Measurements from ENCODE around the gene TRAPPC10.
"Not testable (repeated sequence)": the region's sequence is repeated elsewhere in the genome, so short reads cannot be mapped to it uniquely, and the experiment has no call there.

The TRAPPC10 gene

GRCh38 chr21:44140552-44140932 is 128.4 kb downstream of the TRAPPC10 start:
- not testable (repeated sequence) for H3K4me1 ChIP-seq (ENCODE audit: control insufficient read depth in 2 of 2, insufficient read depth in 2 of 2, low read length in 2 of 2); H3K9ac ChIP-seq (ENCODE audit: low read depth in 1 of 2, low read length in 2 of 2); H3K9me3 ChIP-seq (ENCODE audit: control insufficient read depth in 2 of 2, low read length in 2 of 2); H3K36me3 ChIP-seq (ENCODE audit: control insufficient read depth in 2 of 2, insufficient read depth in 2 of 2, low read length in 2 of 2); H3K27me3 ChIP-seq (ENCODE audit: control insufficient read depth in 2 of 2, insufficient read depth in 2 of 2, low read length in 2 of 2); H3K27ac ChIP-seq (ENCODE audit: low read depth in 2 of 2, low read length in 2 of 2); H3K4me3 ChIP-seq (ENCODE audit: low read length in 2 of 2)

DNA sequence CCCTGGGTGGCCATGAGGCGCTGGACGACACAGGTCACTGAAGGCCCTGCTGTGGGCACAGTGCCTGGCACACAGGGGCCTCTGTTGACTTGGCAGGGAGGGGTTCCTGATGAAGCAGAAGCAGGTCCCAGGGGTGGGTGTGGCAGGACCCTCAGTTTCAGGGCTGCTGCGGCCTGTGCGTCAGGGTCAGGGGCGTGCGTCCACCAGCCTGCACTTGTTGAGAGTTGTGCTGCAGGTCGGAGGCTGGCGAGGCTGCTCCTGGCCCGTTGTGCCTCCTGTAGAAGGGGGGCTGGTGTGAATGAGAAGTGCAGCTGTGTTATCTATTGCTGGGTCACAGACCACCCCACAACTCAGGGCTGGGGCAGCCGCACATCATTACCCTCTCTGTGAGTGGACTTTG is 130.4 kb downstream of the TRAPPC10 start:
- H3K27ac ChIP-seq (ENCODE audit: low read depth in 2 of 2, low read length in 2 of 2); H3K36me3 ChIP-seq (ENCODE audit: control insufficient read depth in 2 of 2, insufficient read depth in 2 of 2, low read length in 2 of 2); H3K9ac ChIP-seq (ENCODE audit: low read depth in 1 of 2, low read length in 2 of 2); H3K9me3 ChIP-seq (ENCODE audit: control insufficient read depth in 2 of 2, low read length in 2 of 2); H3K27me3 ChIP-seq (ENCODE audit: control insufficient read depth in 2 of 2, insufficient read depth in 2 of 2, low read length in 2 of 2); H3K4me3 ChIP-seq (ENCODE audit: low read length in 2 of 2); H3K4me1 ChIP-seq (ENCODE audit: control insufficient read depth in 2 of 2, insufficient read depth in 2 of 2, low read length in 2 of 2): not testable (repeated sequence)

- not testable (repeated sequence) for H3K27me3 ChIP-seq (ENCODE audit: control insufficient read depth in 2 of 2, insufficient read depth in 2 of 2, low read length in 2 of 2); H3K9ac ChIP-seq (ENCODE audit: low read depth in 1 of 2, low read length in 2 of 2); H3K9me3 ChIP-seq (ENCODE audit: control insufficient read depth in 2 of 2, low read length in 2 of 2); H3K36me3 ChIP-seq (ENCODE audit: control insufficient read depth in 2 of 2, insufficient read depth in 2 of 2, low read length in 2 of 2); H3K4me1 ChIP-seq (ENCODE audit: control insufficient read depth in 2 of 2, insufficient read depth in 2 of 2, low read length in 2 of 2); H3K27ac ChIP-seq (ENCODE audit: low read depth in 2 of 2, low read length in 2 of 2); H3K4me3 ChIP-seq (ENCODE audit: low read length in 2 of 2)
Measured at GRCh38 chr21:44143380-44143779, 131.3 kb downstream of the TRAPPC10 start.

DNA sequence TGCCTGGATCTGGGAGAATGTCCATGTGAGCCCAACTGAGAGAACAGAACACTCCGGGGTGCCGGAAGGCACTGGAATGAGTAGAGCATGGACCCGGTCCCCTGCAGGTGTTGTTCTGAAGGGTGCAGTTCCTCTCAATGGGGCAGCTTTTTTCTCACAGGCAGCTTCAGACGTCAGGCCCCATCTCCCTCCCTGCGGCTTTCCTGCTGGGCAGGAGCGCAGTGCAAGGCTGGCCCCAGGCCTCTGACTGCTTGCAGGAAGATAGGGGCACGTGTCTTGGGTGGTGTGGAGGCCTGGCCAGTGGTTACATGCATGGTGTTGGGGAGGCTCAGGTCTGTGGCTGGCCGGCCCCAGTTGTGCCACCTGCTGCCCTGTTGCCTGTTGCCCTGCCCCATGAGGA is 131.9 kb downstream of the TRAPPC10 start:
- not testable (repeated sequence) for H3K4me1 ChIP-seq (ENCODE audit: control insufficient read depth in 2 of 2, insufficient read depth in 2 of 2, low read length in 2 of 2); H3K9ac ChIP-seq (ENCODE audit: low read depth in 1 of 2, low read length in 2 of 2); H3K27ac ChIP-seq (ENCODE audit: low read depth in 2 of 2, low read length in 2 of 2); H3K36me3 ChIP-seq (ENCODE audit: control insufficient read depth in 2 of 2, insufficient read depth in 2 of 2, low read length in 2 of 2); H3K4me3 ChIP-seq (ENCODE audit: low read length in 2 of 2); H3K27me3 ChIP-seq (ENCODE audit: control insufficient read depth in 2 of 2, insufficient read depth in 2 of 2, low read length in 2 of 2); H3K9me3 ChIP-seq (ENCODE audit: control insufficient read depth in 2 of 2, low read length in 2 of 2)

DNA sequence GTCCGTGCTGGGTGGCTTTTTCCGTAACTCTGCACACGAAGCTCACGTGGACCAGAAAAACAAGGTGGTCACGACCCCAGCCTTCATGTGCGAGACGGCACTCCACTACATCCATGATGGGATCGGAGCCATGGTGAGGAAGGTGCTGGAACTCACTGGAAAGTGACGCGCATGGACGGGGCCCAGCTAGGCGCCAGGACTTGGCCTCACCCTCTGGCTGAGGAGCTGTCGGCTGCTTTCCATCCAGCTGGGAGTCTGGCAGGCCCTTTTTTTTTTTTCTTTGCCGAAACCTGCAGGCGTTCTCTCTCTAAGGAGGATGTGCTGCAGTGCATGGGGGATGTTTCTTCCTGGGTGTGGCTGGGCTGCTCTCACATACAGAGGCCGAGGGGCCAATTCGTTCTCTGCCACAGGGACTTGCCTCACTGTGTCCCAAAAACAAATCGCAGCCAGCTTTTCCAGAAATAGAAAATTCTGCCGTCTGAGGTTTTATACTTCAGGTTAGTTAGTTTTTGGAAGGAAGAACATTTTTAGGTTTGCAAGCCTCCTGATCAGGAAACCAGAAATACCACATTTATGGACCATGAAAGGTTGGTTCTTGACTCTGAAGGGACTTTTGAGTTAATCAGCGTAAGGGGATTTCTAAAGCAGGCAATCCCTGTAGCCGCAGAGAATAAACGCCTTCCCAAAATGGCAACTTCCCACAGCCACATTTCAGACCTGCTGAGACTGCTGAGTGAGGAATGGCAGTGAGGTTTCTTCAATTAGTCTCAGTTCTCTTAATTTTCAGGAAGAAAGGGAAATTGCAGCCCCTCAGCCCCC is 132.9 kb downstream of the TRAPPC10 start:
- H3K9me3 ChIP-seq (ENCODE audit: control insufficient read depth in 2 of 2, low read length in 2 of 2); H3K4me3 ChIP-seq (ENCODE audit: low read length in 2 of 2); H3K4me1 ChIP-seq (ENCODE audit: control insufficient read depth in 2 of 2, insufficient read depth in 2 of 2, low read length in 2 of 2); H3K27me3 ChIP-seq (ENCODE audit: control insufficient read depth in 2 of 2, insufficient read depth in 2 of 2, low read length in 2 of 2); H3K9ac ChIP-seq (ENCODE audit: low read depth in 1 of 2, low read length in 2 of 2); H3K36me3 ChIP-seq (ENCODE audit: control insufficient read depth in 2 of 2, insufficient read depth in 2 of 2, low read length in 2 of 2); H3K27ac ChIP-seq (ENCODE audit: low read depth in 2 of 2, low read length in 2 of 2): not testable (repeated sequence)

DNA sequence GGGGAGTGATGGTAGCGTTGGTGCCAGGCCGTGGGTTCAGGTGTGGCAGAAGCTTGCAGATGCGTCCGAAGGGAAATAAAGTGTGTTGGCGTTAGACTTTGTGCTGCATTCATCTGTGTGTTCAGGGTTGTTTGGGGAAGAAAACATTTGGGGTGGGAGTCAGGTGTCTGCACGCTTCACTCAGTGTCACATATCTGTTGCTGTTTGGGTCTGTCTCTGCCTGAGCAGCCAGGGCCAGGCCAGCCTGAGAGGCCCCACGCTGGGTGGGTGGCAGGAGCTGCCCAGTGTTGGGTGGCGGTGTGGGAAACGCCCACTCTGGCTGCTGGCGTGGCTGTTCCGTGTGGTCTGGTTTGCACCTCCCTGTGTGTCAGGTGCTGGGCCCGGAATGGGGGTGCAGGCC is 133.5 kb downstream of the TRAPPC10 start:
- not testable (repeated sequence) for H3K27me3 ChIP-seq (ENCODE audit: control insufficient read depth in 2 of 2, insufficient read depth in 2 of 2, low read length in 2 of 2); H3K4me1 ChIP-seq (ENCODE audit: control insufficient read depth in 2 of 2, insufficient read depth in 2 of 2, low read length in 2 of 2); H3K9ac ChIP-seq (ENCODE audit: low read depth in 1 of 2, low read length in 2 of 2); H3K36me3 ChIP-seq (ENCODE audit: control insufficient read depth in 2 of 2, insufficient read depth in 2 of 2, low read length in 2 of 2); H3K4me3 ChIP-seq (ENCODE audit: low read length in 2 of 2); H3K9me3 ChIP-seq (ENCODE audit: control insufficient read depth in 2 of 2, low read length in 2 of 2); H3K27ac ChIP-seq (ENCODE audit: low read depth in 2 of 2, low read length in 2 of 2)

GRCh38 chr21:44147108-44147507 is 135.0 kb downstream of the TRAPPC10 start:
- not testable (repeated sequence) for H3K4me3 ChIP-seq (ENCODE audit: low read length in 2 of 2); H3K4me1 ChIP-seq (ENCODE audit: control insufficient read depth in 2 of 2, insufficient read depth in 2 of 2, low read length in 2 of 2); H3K9me3 ChIP-seq (ENCODE audit: control insufficient read depth in 2 of 2, low read length in 2 of 2); H3K9ac ChIP-seq (ENCODE audit: low read depth in 1 of 2, low read length in 2 of 2); H3K27me3 ChIP-seq (ENCODE audit: control insufficient read depth in 2 of 2, insufficient read depth in 2 of 2, low read length in 2 of 2); H3K27ac ChIP-seq (ENCODE audit: low read depth in 2 of 2, low read length in 2 of 2); H3K36me3 ChIP-seq (ENCODE audit: control insufficient read depth in 2 of 2, insufficient read depth in 2 of 2, low read length in 2 of 2)

GRCh38 chr21:44150255-44150654 is 138.1 kb downstream of the TRAPPC10 start:
- H3K4me3 ChIP-seq (ENCODE audit: low read length in 2 of 2); H3K4me1 ChIP-seq (ENCODE audit: control insufficient read depth in 2 of 2, insufficient read depth in 2 of 2, low read length in 2 of 2); H3K9me3 ChIP-seq (ENCODE audit: control insufficient read depth in 2 of 2, low read length in 2 of 2); H3K9ac ChIP-seq (ENCODE audit: low read depth in 1 of 2, low read length in 2 of 2); H3K27me3 ChIP-seq (ENCODE audit: control insufficient read depth in 2 of 2, insufficient read depth in 2 of 2, low read length in 2 of 2); H3K27ac ChIP-seq (ENCODE audit: low read depth in 2 of 2, low read length in 2 of 2); H3K36me3 ChIP-seq (ENCODE audit: control insufficient read depth in 2 of 2, insufficient read depth in 2 of 2, low read length in 2 of 2): not testable (repeated sequence)

- not testable (repeated sequence) for H3K36me3 ChIP-seq (ENCODE audit: control insufficient read depth in 2 of 2, insufficient read depth in 2 of 2, low read length in 2 of 2); H3K27ac ChIP-seq (ENCODE audit: low read depth in 2 of 2, low read length in 2 of 2); H3K9ac ChIP-seq (ENCODE audit: low read depth in 1 of 2, low read length in 2 of 2); H3K4me1 ChIP-seq (ENCODE audit: control insufficient read depth in 2 of 2, insufficient read depth in 2 of 2, low read length in 2 of 2); H3K27me3 ChIP-seq (ENCODE audit: control insufficient read depth in 2 of 2, insufficient read depth in 2 of 2, low read length in 2 of 2); H3K9me3 ChIP-seq (ENCODE audit: control insufficient read depth in 2 of 2, low read length in 2 of 2); H3K4me3 ChIP-seq (ENCODE audit: low read length in 2 of 2)
Measured at GRCh38 chr21:44153214-44153888, 141.2 kb downstream of the TRAPPC10 start.

DNA sequence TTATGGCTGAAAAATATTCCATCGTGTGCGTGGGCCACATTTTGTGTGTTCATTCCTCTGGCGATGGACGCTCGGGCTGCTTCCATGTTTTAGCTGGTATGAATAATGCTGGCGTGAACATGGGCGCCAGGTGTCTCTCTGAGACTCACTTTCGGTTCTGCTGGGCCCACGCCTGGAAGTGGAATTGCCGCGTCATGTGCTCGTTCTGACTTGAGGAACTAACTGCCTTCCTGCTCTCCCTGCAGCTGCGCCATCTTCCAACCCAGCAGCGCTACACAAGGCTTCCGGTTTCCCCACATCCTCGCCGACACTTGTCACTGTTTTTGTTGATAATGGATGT is 141.8 kb downstream of the TRAPPC10 start:
- not testable (repeated sequence) for H3K9me3 ChIP-seq (ENCODE audit: control insufficient read depth in 2 of 2, low read length in 2 of 2); H3K36me3 ChIP-seq (ENCODE audit: control insufficient read depth in 2 of 2, insufficient read depth in 2 of 2, low read length in 2 of 2); H3K4me1 ChIP-seq (ENCODE audit: control insufficient read depth in 2 of 2, insufficient read depth in 2 of 2, low read length in 2 of 2); H3K9ac ChIP-seq (ENCODE audit: low read depth in 1 of 2, low read length in 2 of 2); H3K27me3 ChIP-seq (ENCODE audit: control insufficient read depth in 2 of 2, insufficient read depth in 2 of 2, low read length in 2 of 2); H3K4me3 ChIP-seq (ENCODE audit: low read length in 2 of 2); H3K27ac ChIP-seq (ENCODE audit: low read depth in 2 of 2, low read length in 2 of 2)

All from mucosa of rectum (tissue), 2 donors.